ENCODE measurements around the gene ZFYVE21.

Gene ZFYVE21

GRCh38 chr14:103731916-103732867, 16.6 kb downstream of the ZFYVE21 start:
- H3K27ac ChIP-seq: peak overlapping the region; percentile 53
- TF ChIP-seq CTCF (conservative IDR thresholded peaks at IDR 0.05; ENCODE audit: low read depth): no peak
- ChIA-PET POLR2A (ENCODE audit: low non-redundant PET) (no interaction called here), CTCF (interaction anchor here (0.7 to 0.8 kb wide), 2 partner anchors 175 to 249 kb away, joined by 3 to 5 read pairs; no protein-coding TSS in a partner anchor)
- no peak for DNase-seq (ENCODE audit: low spot score)

- no peak for TF ChIP-seq CTCF (conservative IDR thresholded peaks at IDR 0.05; ENCODE audit: low read depth)
- no peak for DNase-seq (ENCODE audit: low spot score)
- peak overlapping the region; percentile 53 for H3K27ac ChIP-seq
- POLR2A ChIA-PET (ENCODE audit: low non-redundant PET): no interaction called here
- CTCF ChIA-PET: interaction anchor here (0.7 kb wide), 1 partner anchor 248 kb away, joined by 5 read pairs; no protein-coding TSS in a partner anchor
Observed at GRCh38 chr14:103732868-103733620, 17.4 kb downstream of the ZFYVE21 start.

- DNase-seq (ENCODE audit: low spot score): no peak
- H3K27ac ChIP-seq: peak overlapping the region; percentile 49
- ChIA-PET POLR2A (ENCODE audit: low non-redundant PET) (no interaction called here), CTCF (no interaction called here)
- TF ChIP-seq CTCF (conservative IDR thresholded peaks at IDR 0.05; ENCODE audit: low read depth): no peak
Observed at GRCh38 chr14:103733651-103734050, 18.0 kb downstream of the ZFYVE21 start.

GRCh38 chr14:103734081-103734888, 18.7 kb downstream of the ZFYVE21 start:
- ChIA-PET POLR2A (ENCODE audit: low non-redundant PET) (no interaction called here), CTCF (interaction anchor here (1.1 kb wide), 1 partner anchor 176 kb away, joined by 3 read pairs; no protein-coding TSS in a partner anchor)
- TF ChIP-seq CTCF (conservative IDR thresholded peaks at IDR 0.05; ENCODE audit: low read depth): no peak
- DNase-seq (ENCODE audit: low spot score): no peak
- peak overlapping the region; percentile 49 for H3K27ac ChIP-seq

- peak overlapping the region; percentile 49 for H3K27ac ChIP-seq
- TF ChIP-seq CTCF (conservative IDR thresholded peaks at IDR 0.05; ENCODE audit: low read depth): no peak
- DNase-seq (ENCODE audit: low spot score): no peak
- ChIA-PET POLR2A (ENCODE audit: low non-redundant PET) (no interaction called here), CTCF (interaction anchor here (1.1 kb wide), 1 partner anchor 175 kb away, joined by 3 read pairs; no protein-coding TSS in a partner anchor)
Observed at GRCh38 chr14:103735022-103735421, 19.4 kb downstream of the ZFYVE21 start.
